ENCODE measurements around the gene ZNF710. TPM values are rescaled to one million over a fixed set of nuclear protein-coding genes. Genes with fewer than 3 reads are reported as not detected.

Gene ZNF710
- total and polyA plus RNA-seq, 2 of the 4 experiments (the other 2 are of a cell fraction), result 7.6 to 8.2 TPM

GRCh38 chr15:90119367-90119766 lies 118.2 kb downstream of the ZNF710 start:
- no TSS peak for BruUV-seq (replicated peaks)
- no peak overlapping the region for H2AFZ ChIP-seq (replicated peaks; ENCODE audit: low read length, poor library complexity)
- dilution Hi-C loops (cut with HindIII; ENCODE audit: low sequenced_read_pairs, unreplicated experiment), result no loop called here

More at GRCh38 chr15:90119367-90119766, 118.2 kb downstream of the ZNF710 start:
- ATAC-seq (ENCODE audit: low read depth) (no peak), DNase-seq (no peak)
- H4K5ac ChIP-seq (ENCODE audit: low read depth, low read length), result no peak overlapping the region
- no peak overlapping the region for H3K4me2 ChIP-seq (ENCODE audit: low read depth, low read length)
- POLR2A ChIA-PET (ENCODE audit: unreplicated experiment), result no interaction called here
- H3K4me1 ChIP-seq (ENCODE audit: control insufficient read depth, insufficient read depth, low read length), result no peaks in the 10 kb centered on the region
- no peaks in the 10 kb centered on the region for H4K20me1 ChIP-seq (ENCODE audit: insufficient read depth, low read length)
- H3K23ac ChIP-seq (ENCODE audit: low read depth, low read length), result no peak overlapping the region
- H3K4me3 ChIP-seq (ENCODE audit: insufficient read depth, low read depth, low read length), result no peak overlapping the region
- no peak overlapping the region for H2AK9ac ChIP-seq (replicated peaks; ENCODE audit: low read depth, low read length, poor library complexity)
- no peak overlapping the region for H3K18ac ChIP-seq (ENCODE audit: low read depth, low read length)
- H3K36me3 ChIP-seq (ENCODE audit: control insufficient read depth, insufficient read depth, low read length), result no peaks in the 10 kb centered on the region
- H2BK5ac ChIP-seq (ENCODE audit: low read depth, low read length, poor library complexity, severe bottlenecking), result no peak overlapping the region
- H3K56ac ChIP-seq (ENCODE audit: extremely low read depth, insufficient read depth, low read length), result no peak overlapping the region
- no peak overlapping the region for H3K9ac ChIP-seq (ENCODE audit: low read depth, low read length)
- no peak overlapping the region for H3K4ac ChIP-seq (ENCODE audit: low read depth, low read length)
- in situ Hi-C loops (cut with MboI; ENCODE audit: low sequenced_read_pairs), result no loop called here
- intact Hi-C loops (cut with micrococcal nuclease), result loop anchor here (5.0 kb wide), 1 partner anchor 33 kb away; no protein-coding TSS in a partner anchor
- no peak overlapping the region for H2BK120ac ChIP-seq (ENCODE audit: low read depth, low read length)
- no peaks in the 10 kb centered on the region for H3K79me1 ChIP-seq (ENCODE audit: low read depth in 1 of 2, low read length in 2 of 2)
- no peak overlapping the region for H4K91ac ChIP-seq (ENCODE audit: insufficient read depth, low read depth, low read length)
- H3K27ac ChIP-seq (ENCODE audit: insufficient read depth, low read length), result no peak overlapping the region
- peaks cover 6% of the 10 kb centered on the region for H3K9me3 ChIP-seq (ENCODE audit: control insufficient read depth, insufficient read depth, low read length)
- no peak overlapping the region for H3K14ac ChIP-seq (replicated peaks; ENCODE audit: low read depth, low read length)
- H2BK15ac ChIP-seq (ENCODE audit: low read depth, low read length), result no peak overlapping the region
- H2BK20ac ChIP-seq (ENCODE audit: low read depth, low read length), result no peak overlapping the region
- no peaks in the 10 kb centered on the region for H3K9me1 ChIP-seq (ENCODE audit: insufficient read depth, low read length)
- CTCF ChIA-PET, result no interaction called here
- no peak overlapping the region for H2AK5ac ChIP-seq (ENCODE audit: low read depth, low read length)
- H3K27me3 ChIP-seq (ENCODE audit: control insufficient read depth, insufficient read depth, low read length), result peaks cover 8% of the 10 kb centered on the region
- TF ChIP-seq POLR2A (IDR thresholded peaks at IDR 0.05; ENCODE audit: low read depth, low read length), result no peak
- no peak for TF ChIP-seq NFE2L2 (IDR thresholded peaks at IDR 0.05; ENCODE audit: low read depth, low read length)
- TF ChIP-seq RFX5 (IDR thresholded peaks at IDR 0.05; ENCODE audit: low read depth, low read length), result no peak
- TF ChIP-seq, protein P1, sequence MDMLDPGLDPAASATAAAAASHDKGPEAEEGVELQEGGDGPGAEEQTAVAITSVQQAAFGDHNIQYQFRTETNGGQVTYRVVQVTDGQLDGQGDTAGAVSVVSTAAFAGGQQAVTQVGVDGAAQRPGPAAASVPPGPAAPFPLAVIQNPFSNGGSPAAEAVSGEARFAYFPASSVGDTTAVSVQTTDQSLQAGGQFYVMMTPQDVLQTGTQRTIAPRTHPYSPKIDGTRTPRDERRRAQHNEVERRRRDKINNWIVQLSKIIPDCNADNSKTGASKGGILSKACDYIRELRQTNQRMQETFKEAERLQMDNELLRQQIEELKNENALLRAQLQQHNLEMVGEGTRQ (IDR thresholded peaks at IDR 0.05; ENCODE audit: low read depth, low read length), result no peak
- no peak overlapping the region for H4K8ac ChIP-seq (ENCODE audit: low read depth in 2 of 2, low read length in 2 of 2)
